CD8-positive, alpha-beta memory T cell (primary cell): ENCODE data around the gene EIF1B. TPM values are rescaled to one million over a fixed set of nuclear protein-coding genes. Genes with fewer than 3 reads are reported as not detected.
A peak's percentile ranks its signal among the peaks of the same experiment; 100 is the strongest.

ENCODE experiments used
- CTCF ChIA-PET: fragments of 350-600 bp; sonication (Branson Sonifier 250); formaldehyde crosslinking; loops from one replicate; lab custom pipeline; 2021; ENCODE audit warnings: antibody characterized with exemption; lab: Charles Lee
- POLR2A ChIA-PET: fragments of 350-600 bp; sonication (Branson Sonifier 250); formaldehyde crosslinking; loops from one replicate; lab custom pipeline; 2021; ENCODE audit warnings: antibody characterized with exemption; lab: Charles Lee
- DNase-seq, 5 donors: peaks; one replicate each; pipeline versions ENCODE4 v3.0.0 to v3.0.0-alpha.2; 2020 to 2022; ENCODE audit warnings: mixed read lengths in 1 of 5
- H3K27ac ChIP-seq: one replicate; pipeline ENCODE4 v1.7.0; 2013; ENCODE audit warnings: low read depth, mild to moderate bottlenecking, low read length, moderate library complexity
- H3K27me3 ChIP-seq: 2 replicates; pipeline ENCODE4 v1.7.0; 2013; ENCODE audit warnings: low read length, mild to moderate bottlenecking; ENCODE audit not compliant: insufficient read depth, poor library complexity, severe bottlenecking
- H3K36me3 ChIP-seq: 2 replicates; pipeline ENCODE4 v1.7.0; 2013; ENCODE audit warnings: mild to moderate bottlenecking, low read length, moderate library complexity; ENCODE audit not compliant: insufficient read depth
- H3K4me1 ChIP-seq: 2 replicates; pipeline ENCODE4 v1.7.0; 2013; ENCODE audit warnings: mild to moderate bottlenecking, low read length, moderate library complexity; ENCODE audit not compliant: insufficient read depth
- H3K4me3 ChIP-seq: 2 replicates; pipeline ENCODE4 v1.7.0; 2013; ENCODE audit warnings: mild to moderate bottlenecking, low read length
- H3K9me3 ChIP-seq: 2 replicates; pipeline ENCODE4 v1.7.0; 2013; ENCODE audit warnings: mild to moderate bottlenecking, low read length
- H3K27ac Mint-ChIP-seq, 8 donors: one replicate each; pipeline ENCODE4 v1.8.0; 2020 to 2021; ENCODE audit warnings: mixed read lengths in 8 of 8, mild to moderate bottlenecking in 6 of 8, inconsistent platforms in 3 of 8, moderate library complexity in 3 of 8
- H3K27me3 Mint-ChIP-seq, 2 donors: one replicate each; pipeline ENCODE4 v1.8.0; 2020 to 2021; ENCODE audit warnings: mixed read lengths in 2 of 2, mild to moderate bottlenecking in 1 of 2, moderate library complexity in 1 of 2
- H3K36me3 Mint-ChIP-seq, 3 donors: one replicate each; pipeline ENCODE4 v1.8.0; 2020 to 2021; ENCODE audit warnings: mixed read lengths in 3 of 3, inconsistent platforms in 1 of 3, mild to moderate bottlenecking in 1 of 3
- H3K4me1 Mint-ChIP-seq, 3 donors: one replicate each; pipeline ENCODE4 v1.8.0; 2020 to 2021; ENCODE audit warnings: mixed read lengths in 3 of 3, inconsistent platforms in 1 of 3, mild to moderate bottlenecking in 1 of 3
- H3K4me3 Mint-ChIP-seq, 7 donors: one replicate each; pipeline ENCODE4 v1.8.0; 2020 to 2021; ENCODE audit warnings: mixed read lengths in 7 of 7, mild to moderate bottlenecking in 6 of 7, moderate library complexity in 4 of 7, inconsistent platforms in 2 of 7
- H3K9me3 Mint-ChIP-seq, 5 donors: one replicate each; pipeline ENCODE4 v1.8.0; 2020 to 2022; ENCODE audit warnings: mixed read lengths in 5 of 5, mild to moderate bottlenecking in 3 of 5, moderate library complexity in 2 of 5, inconsistent platforms in 1 of 5
- polyA plus RNA-seq: library from polyadenylated mRNA; unstranded; fragments of 300-500 nt; fragmentation: Illumina TruSeq; gene quantifications from one replicate; pipeline ENCODE4 v1.2.3, GENCODE V29; 2021
- total RNA-seq, 2 experiments: library from RNA; stranded (reverse); gene quantifications; one replicate each; pipeline ENCODE4 v1.2.3, GENCODE V29; 2021

The EIF1B gene
- total and polyA plus RNA-seq, 3 experiments from 2014 or later, result 57.1 to 81.4 (median 76.4) TPM

GRCh38 chr3:40299130-40299720, 10.3 kb upstream of the EIF1B start:
- DNase-seq, result no peak
- H3K4me1 Mint-ChIP-seq, result no peaks in the 10 kb centered on the region
- Histone ChIP-seq H3K27me3 (no peaks in the 10 kb centered on the region), H3K9me3 (no peaks in the 10 kb centered on the region), H3K4me3 (no peak overlapping the region), H3K4me1 (no peaks in the 10 kb centered on the region), H3K36me3 (peaks cover 4% of the 10 kb centered on the region), H3K27ac (peak overlapping the region; percentile 60)
- peaks cover 5 to 54% (median 19%) of the 10 kb centered on the region in 3 donors for H3K36me3 Mint-ChIP-seq
- H3K27ac Mint-ChIP-seq, result no peak overlapping the region
- ChIA-PET POLR2A (no interaction called here), CTCF (interaction anchor here (1.4 kb wide), 1 partner anchor 10 kb away, joined by 3 read pairs; the partner anchor contains the start of gene EIF1B)
- H3K4me3 Mint-ChIP-seq, result no peak overlapping the region
- H3K9me3 Mint-ChIP-seq, result no peaks in the 10 kb centered on the region
- H3K27me3 Mint-ChIP-seq, result peaks cover 0 to 3% of the 10 kb centered on the region in 2 donors

- peak overlapping the region; percentile 60 for H3K27ac ChIP-seq
- POLR2A ChIA-PET, result no interaction called here
- H3K9me3 ChIP-seq, result no peaks in the 10 kb centered on the region
- Mint-ChIP-seq H3K27ac (no peak overlapping the region), H3K9me3 (no peaks in the 10 kb centered on the region), H3K27me3 (peaks cover 0 to 3% of the 10 kb centered on the region in 2 donors), H3K4me3 (no peak overlapping the region), H3K4me1 (no peaks in the 10 kb centered on the region), H3K36me3 (peaks cover 1 to 49% (median 14%) of the 10 kb centered on the region in 3 donors)
- CTCF ChIA-PET, result interaction anchor here (1.4 kb wide), 1 partner anchor 9 kb away, joined by 3 read pairs; the partner anchor contains the start of gene EIF1B
- no peak for DNase-seq
- H3K27me3 ChIP-seq, result no peaks in the 10 kb centered on the region
- H3K4me1 ChIP-seq, result no peaks in the 10 kb centered on the region
- no peaks in the 10 kb centered on the region for H3K36me3 ChIP-seq
- H3K4me3 ChIP-seq, result no peak overlapping the region
Observed at GRCh38 chr3:40299721-40300335, 9.7 kb upstream of the EIF1B start.

GRCh38 chr3:40302784-40303183, 6.7 kb upstream of the EIF1B start:
- H3K27me3 Mint-ChIP-seq, result no peaks in the 10 kb centered on the region
- no peaks in the 10 kb centered on the region for H3K4me1 Mint-ChIP-seq
- DNase-seq, result no peak
- H3K27me3 ChIP-seq, result no peaks in the 10 kb centered on the region
- no peaks in the 10 kb centered on the region for H3K4me1 ChIP-seq
- no peak overlapping the region for H3K4me3 ChIP-seq
- H3K36me3 ChIP-seq, result no peaks in the 10 kb centered on the region
- POLR2A ChIA-PET, result no interaction called here
- CTCF ChIA-PET, result no interaction called here
- H3K36me3 Mint-ChIP-seq, result peaks cover 0 to 28% (median 10%) of the 10 kb centered on the region in 3 donors
- H3K9me3 ChIP-seq, result no peaks in the 10 kb centered on the region
- peak overlapping the region in 1 of 7 donors; percentile 24 for H3K4me3 Mint-ChIP-seq
- no peak overlapping the region for H3K27ac Mint-ChIP-seq
- no peaks in the 10 kb centered on the region for H3K9me3 Mint-ChIP-seq
- no peak overlapping the region for H3K27ac ChIP-seq

- H3K9me3 Mint-ChIP-seq, result no peaks in the 10 kb centered on the region
- Histone ChIP-seq H3K4me1 (peaks cover 9% of the 10 kb centered on the region), H3K27ac (no peak overlapping the region), H3K9me3 (no peaks in the 10 kb centered on the region), H3K27me3 (no peaks in the 10 kb centered on the region), H3K36me3 (no peaks in the 10 kb centered on the region), H3K4me3 (no peak overlapping the region)
- no peak overlapping the region for H3K4me3 Mint-ChIP-seq
- no peaks in the 10 kb centered on the region for H3K27me3 Mint-ChIP-seq
- CTCF ChIA-PET, result interaction anchor here (0.9 to 1.3 kb wide), 2 partner anchors 13 to 14 kb away, joined by 3 read pairs; no protein-coding TSS in a partner anchor
- DNase-seq, result no peak
- peaks cover 8 to 11% (median 10%) of the 10 kb centered on the region in 3 donors for H3K4me1 Mint-ChIP-seq
- H3K27ac Mint-ChIP-seq, result no peak overlapping the region
- H3K36me3 Mint-ChIP-seq, result peaks cover 0 to 18% (median 7%) of the 10 kb centered on the region in 3 donors
- POLR2A ChIA-PET, result no interaction called here
Observed at GRCh38 chr3:40304352-40304751, 5.2 kb upstream of the EIF1B start.

GRCh38 chr3:40306336-40306735, 3.2 kb upstream of the EIF1B start:
- Mint-ChIP-seq H3K9me3 (no peaks in the 10 kb centered on the region), H3K27ac (peak overlapping the region in 1 of 8 donors; percentile 63), H3K4me1 (peaks cover 19 to 24% (median 23%) of the 10 kb centered on the region in 3 donors), H3K27me3 (no peaks in the 10 kb centered on the region), H3K4me3 (peak overlapping the region in 1 of 7 donors; percentile 38), H3K36me3 (peaks cover 2 to 18% (median 3%) of the 10 kb centered on the region in 3 donors)
- Histone ChIP-seq H3K27me3 (no peaks in the 10 kb centered on the region), H3K36me3 (no peaks in the 10 kb centered on the region), H3K4me1 (peaks cover 15% of the 10 kb centered on the region), H3K27ac (no peak overlapping the region), H3K4me3 (no peak overlapping the region), H3K9me3 (no peaks in the 10 kb centered on the region)
- no peak for DNase-seq
- CTCF ChIA-PET, result no interaction called here
- POLR2A ChIA-PET, result interaction anchor here (0.6 kb wide), 1 partner anchor 901 kb away, joined by 3 read pairs; no protein-coding TSS in a partner anchor

- Histone ChIP-seq H3K27me3 (no peaks in the 10 kb centered on the region), H3K4me3 (no peak overlapping the region), H3K27ac (no peak overlapping the region), H3K36me3 (peaks cover 2% of the 10 kb centered on the region), H3K4me1 (peaks cover 18% of the 10 kb centered on the region), H3K9me3 (no peaks in the 10 kb centered on the region)
- no peak for DNase-seq
- Mint-ChIP-seq H3K27ac (peak overlapping the region in 1 of 8 donors; percentile 26), H3K4me1 (peaks cover 27 to 32% (median 31%) of the 10 kb centered on the region in 3 donors), H3K27me3 (no peaks in the 10 kb centered on the region), H3K36me3 (peaks cover 0 to 26% (median 4%) of the 10 kb centered on the region in 3 donors), H3K4me3 (peak overlapping the region in 1 of 7 donors; percentile 29), H3K9me3 (no peaks in the 10 kb centered on the region)
- ChIA-PET CTCF (interaction anchor here (0.9 to 1.2 kb wide), 4 partner anchors 10 to 1574 kb away, joined by 3 to 6 read pairs (median 3); no protein-coding TSS in a partner anchor), POLR2A (no interaction called here)
Observed at GRCh38 chr3:40307176-40307575, 2.3 kb upstream of the EIF1B start.

- H3K9me3 Mint-ChIP-seq, result no peaks in the 10 kb centered on the region
- Histone ChIP-seq H3K4me3 (peak overlapping the region; percentile 59), H3K27ac (peak overlapping the region; percentile 96), H3K9me3 (no peaks in the 10 kb centered on the region), H3K36me3 (peaks cover 15% of the 10 kb centered on the region), H3K27me3 (no peaks in the 10 kb centered on the region), H3K4me1 (peaks cover 18% of the 10 kb centered on the region)
- peaks cover 35 to 46% (median 38%) of the 10 kb centered on the region in 3 donors for H3K4me1 Mint-ChIP-seq
- H3K36me3 Mint-ChIP-seq, result peaks cover 4 to 43% (median 4%) of the 10 kb centered on the region in 3 donors
- CTCF ChIA-PET, result interaction anchor here (0.6 to 9.7 kb wide), 20 partner anchors 8 to 1574 kb away, joined by 3 to 96 read pairs (median 4); partner anchors contain the start of genes RPL14, ZNF619 and ZNF621
- DNase-seq, result no peak
- POLR2A ChIA-PET, result interaction anchor here (0.7 to 1.0 kb wide), 3 partner anchors 145 to 903 kb away, joined by 3 to 4 read pairs (median 4); partner anchors contain the start of genes CTNNB1 and RPSA
- H3K4me3 Mint-ChIP-seq, result peak overlapping the region; percentile 99 to 100 (median 100)
- H3K27me3 Mint-ChIP-seq, result no peaks in the 10 kb centered on the region
- H3K27ac Mint-ChIP-seq, result peak overlapping the region; percentile 97 to 100 (median 99)
Observed at GRCh38 chr3:40308725-40309417, 636 bp upstream of the EIF1B start.
